ENCODE results near the gene FAM3B.

- no peak for TF ChIP-seq CTCF (IDR thresholded peaks at IDR 0.05; ENCODE audit: low read depth, low read length)
- TF ChIP-seq EZH2phosphoT487 (IDR thresholded peaks at IDR 0.05; ENCODE audit: low read depth), result no peak
These were observed 71.7 kb downstream of the FAM3B start for GRCh38 chr21:41388259-41388658.

Measured in OCI-LY3 (cell line).